Thyroid gland (tissue), 4 donors: ENCODE data around the gene MFAP4.

Source experiments
- POLR2A ChIP-seq, 2 donors: fragments of 450-650 bp; IDR thresholded peaks; one replicate each; pipeline ENCODE4 v1.6.1; 2017; ENCODE audit warnings: antibody characterized with exemption in 2 of 2, mild to moderate bottlenecking in 2 of 2, moderate library complexity in 1 of 2
- TF ChIP-seq, protein P1 (sequence below), 6 experiments: fragments of 200-600 bp in 3 of 6; fragments of 450-650 bp in 3 of 6; sonication (generic) in 3 of 6; IDR thresholded peaks; one replicate each; pipeline ENCODE4 v1.5.1; 2016 to 2019; ENCODE audit warnings: antibody characterized with exemption in 6 of 6, mild to moderate bottlenecking in 2 of 6, inconsistent platforms in 1 of 6, moderate library complexity in 1 of 6

DNA sequence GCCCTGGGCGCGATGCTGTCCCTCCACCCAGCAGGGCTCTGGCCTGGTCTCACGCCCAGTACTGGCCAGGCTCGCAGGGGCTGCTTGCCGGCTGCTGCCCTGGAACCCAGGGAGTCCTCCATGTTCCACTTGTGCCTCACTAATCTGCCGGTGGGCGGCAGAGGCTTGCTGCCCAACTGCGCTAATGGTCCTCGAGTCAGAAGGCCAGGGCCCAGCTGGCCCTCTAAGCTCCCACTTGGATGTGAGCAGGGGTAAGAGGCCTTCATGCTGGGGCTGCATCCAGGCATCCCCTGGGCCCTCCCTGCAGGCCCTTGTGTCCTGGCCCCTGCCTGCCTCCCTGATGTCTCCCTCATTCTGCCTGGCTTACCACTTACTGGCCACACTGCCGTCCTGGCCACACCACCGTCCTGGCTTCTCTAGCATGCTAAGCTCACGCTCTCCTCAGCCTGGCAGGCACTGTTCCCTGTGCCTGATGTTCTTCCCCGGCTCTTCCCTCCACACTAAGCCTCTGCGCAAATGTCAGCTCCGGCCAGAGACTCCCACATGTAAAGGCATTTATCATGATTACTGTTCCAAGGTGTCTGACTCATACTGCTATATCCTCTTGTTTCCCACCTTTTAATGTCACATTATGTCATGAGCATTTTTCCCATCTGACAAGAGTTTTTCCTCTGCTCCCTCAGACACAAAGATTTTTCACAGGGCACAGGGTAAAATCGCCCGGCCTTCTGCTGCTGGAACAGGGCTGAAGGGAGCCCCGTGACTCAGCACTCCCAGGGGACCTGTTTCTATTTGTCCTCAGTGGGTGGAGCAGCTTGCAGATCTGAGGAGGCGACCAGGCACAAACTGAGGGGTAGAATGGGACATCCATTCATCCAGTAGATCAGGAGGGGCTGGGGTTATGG is 40.4 kb downstream of the MFAP4 start:
- TF ChIP-seq, protein P1, sequence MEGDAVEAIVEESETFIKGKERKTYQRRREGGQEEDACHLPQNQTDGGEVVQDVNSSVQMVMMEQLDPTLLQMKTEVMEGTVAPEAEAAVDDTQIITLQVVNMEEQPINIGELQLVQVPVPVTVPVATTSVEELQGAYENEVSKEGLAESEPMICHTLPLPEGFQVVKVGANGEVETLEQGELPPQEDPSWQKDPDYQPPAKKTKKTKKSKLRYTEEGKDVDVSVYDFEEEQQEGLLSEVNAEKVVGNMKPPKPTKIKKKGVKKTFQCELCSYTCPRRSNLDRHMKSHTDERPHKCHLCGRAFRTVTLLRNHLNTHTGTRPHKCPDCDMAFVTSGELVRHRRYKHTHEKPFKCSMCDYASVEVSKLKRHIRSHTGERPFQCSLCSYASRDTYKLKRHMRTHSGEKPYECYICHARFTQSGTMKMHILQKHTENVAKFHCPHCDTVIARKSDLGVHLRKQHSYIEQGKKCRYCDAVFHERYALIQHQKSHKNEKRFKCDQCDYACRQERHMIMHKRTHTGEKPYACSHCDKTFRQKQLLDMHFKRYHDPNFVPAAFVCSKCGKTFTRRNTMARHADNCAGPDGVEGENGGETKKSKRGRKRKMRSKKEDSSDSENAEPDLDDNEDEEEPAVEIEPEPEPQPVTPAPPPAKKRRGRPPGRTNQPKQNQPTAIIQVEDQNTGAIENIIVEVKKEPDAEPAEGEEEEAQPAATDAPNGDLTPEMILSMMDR (IDR thresholded peaks at IDR 0.05) = no peak
- TF ChIP-seq POLR2A (IDR thresholded peaks at IDR 0.05) = no peak
